HG03565 (cell line): ENCODE results near the gene DIRAS2.
"Not testable (repeated sequence)": the region's sequence is repeated elsewhere in the genome, so short reads cannot be mapped to it uniquely, and the experiment has no call there.

Experiments used
- ATAC-seq: cut with Tn5 transposase; IDR thresholded peaks from one replicate; pipeline ENCODE4 v1.9.1; 2021; ENCODE audit warnings: mild to moderate bottlenecking, moderate library complexity; ENCODE audit not compliant: unreplicated experiment

The DIRAS2 gene

GRCh38 chr9:90642570-90643539 lies at the start of gene DIRAS2:
Gene DIRAS2 (minus strand): TSS chr9:90642824. CDS start chr9:90613827, 28,997 bp downstream.
- no peak for ATAC-seq

GRCh38 chr9:90684736-90685135 lies 42.1 kb upstream of the DIRAS2 start:
- ATAC-seq: no peak

GRCh38 chr9:90684106-90684505 lies 41.5 kb upstream of the DIRAS2 start:
- ATAC-seq: no peak

GRCh38 chr9:90680534-90680933 lies 37.9 kb upstream of the DIRAS2 start:
- no peak for ATAC-seq

- ATAC-seq: no peak
These were observed 22.4 kb upstream of the DIRAS2 start for GRCh38 chr9:90665072-90665471.

GRCh38 chr9:90659650-90660364 lies 17.2 kb upstream of the DIRAS2 start:
- no peak for ATAC-seq

GRCh38 chr9:90658783-90659182 lies 16.2 kb upstream of the DIRAS2 start:
- no peak for ATAC-seq

GRCh38 chr9:90658181-90658580 lies 15.6 kb upstream of the DIRAS2 start:
- ATAC-seq: no peak

GRCh38 chr9:90656876-90657275 lies 14.3 kb upstream of the DIRAS2 start:
- not testable (repeated sequence) for ATAC-seq

- no peak for ATAC-seq
These were observed 8.6 kb upstream of the DIRAS2 start for GRCh38 chr9:90651246-90651645.

GRCh38 chr9:90647843-90648242 lies 5.2 kb upstream of the DIRAS2 start:
- ATAC-seq: no peak

GRCh38 chr9:90645721-90646120 lies 3.1 kb upstream of the DIRAS2 start:
- no peak for ATAC-seq

- no peak for ATAC-seq
These were observed 638 bp downstream of the DIRAS2 start for GRCh38 chr9:90641884-90642487.

GRCh38 chr9:90641086-90641485 lies 1.5 kb downstream of the DIRAS2 start:
- ATAC-seq: no peak

GRCh38 chr9:90640361-90640760 lies 2.3 kb downstream of the DIRAS2 start:
- no peak for ATAC-seq

- no peak for ATAC-seq
These were observed 5.0 kb downstream of the DIRAS2 start for GRCh38 chr9:90637626-90638025.

GRCh38 chr9:90632647-90633207 lies 9.9 kb downstream of the DIRAS2 start:
- no peak for ATAC-seq

- no peak for ATAC-seq
These were observed 10.7 kb downstream of the DIRAS2 start for GRCh38 chr9:90631964-90632363.

GRCh38 chr9:90629991-90630390 lies 12.6 kb downstream of the DIRAS2 start:
- no peak for ATAC-seq

- ATAC-seq: no peak
These were observed 13.3 kb downstream of the DIRAS2 start for GRCh38 chr9:90629354-90629753.

GRCh38 chr9:90616806-90617205 lies 25.8 kb downstream of the DIRAS2 start:
- no peak for ATAC-seq
